ENCODE results near the gene OR2B2.

GRCh38 chr6:27870291-27870870 is 41.8 kb downstream of the OR2B2 start:
- TF ChIP-seq CTCF (IDR thresholded peaks at IDR 0.05) (no peak), POLR2A (IDR thresholded peaks at IDR 0.05) (no peak)

Data from right lobe of liver (tissue), 4 donors.